ENCODE measurements around the gene SAMD10. TPM values are rescaled to one million over a fixed set of nuclear protein-coding genes. Genes with fewer than 3 reads are reported as not detected.
A peak's percentile ranks its signal among the peaks of the same experiment; 100 is the strongest.

The SAMD10 gene
- total and polyA plus RNA-seq, 10 of the 15 experiments (the other 5 are each of a cell fraction or from before 2014, with no cell fraction given), result 1.3 to 51.4 (median 17.9) TPM

DNA sequence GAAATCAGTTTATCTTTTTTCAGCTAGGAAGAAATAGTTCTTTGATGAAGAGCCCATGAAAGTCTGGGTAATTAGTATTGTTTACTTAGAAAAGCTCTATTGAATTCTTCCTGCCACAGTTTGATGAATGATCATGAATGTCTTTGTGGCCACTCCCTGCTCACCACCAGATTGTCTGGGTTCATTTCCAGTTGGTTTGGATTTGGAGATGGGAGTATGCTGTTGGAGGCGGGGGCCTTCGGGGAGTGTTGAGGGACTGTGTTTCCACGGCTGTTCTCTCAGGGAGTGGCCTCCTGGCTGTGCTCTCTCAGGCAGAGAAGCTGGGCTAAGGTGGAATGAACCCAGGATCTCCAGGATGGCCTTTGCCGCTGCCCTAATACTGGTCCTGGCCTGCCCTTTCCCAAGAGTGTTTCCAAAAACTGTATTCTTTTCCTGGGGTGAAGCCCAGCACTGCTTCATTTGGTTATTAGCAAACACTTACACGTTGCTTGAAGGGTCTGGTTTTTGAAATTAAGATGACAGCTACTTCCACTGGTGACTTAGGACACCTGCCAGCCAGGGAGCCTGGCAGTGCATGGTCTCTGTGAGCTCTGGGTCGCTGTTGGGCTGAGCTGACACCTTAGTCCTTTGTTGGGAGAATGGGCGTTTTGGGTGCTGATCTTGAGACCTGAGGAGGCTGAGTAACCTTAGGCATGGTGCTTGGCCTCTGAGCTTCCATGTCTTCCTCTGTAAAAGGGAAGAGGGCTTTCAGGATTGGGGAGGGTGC is 24.7 kb upstream of the SAMD10 start:
- Histone ChIP-seq H4K20me1 (ENCODE audit: control insufficient read depth, insufficient read depth) (no peaks in the 10 kb centered on the region), H3K9me3 (replicated peaks; ENCODE audit: control insufficient read depth, insufficient read depth, low read length) (peaks cover 9% of the 10 kb centered on the region), H3K4me3 (no peak overlapping the region), H3K79me2 (ENCODE audit: control insufficient read depth, insufficient read depth, low read length) (peaks cover 18% of the 10 kb centered on the region), H2AFZ (ENCODE audit: control insufficient read depth, low read depth, low read length) (no peak overlapping the region), H3K4me1 (ENCODE audit: control insufficient read depth, insufficient read depth, low read length) (no peaks in the 10 kb centered on the region; the same call in 1 of the 2 replicates), H3K9ac (ENCODE audit: control insufficient read depth, insufficient read depth, low read length) (no peak overlapping the region), H3K36me3 (ENCODE audit: control insufficient read depth in 2 of 2, insufficient read depth in 2 of 2, low read length in 1 of 2) (peaks cover 36 to 53% of the 10 kb centered on the region in 2 experiments), H3K27me3 (replicated peaks in 1 of 2; ENCODE audit: control insufficient read depth in 2 of 2, insufficient read depth in 2 of 2, low read length in 1 of 2) (no peaks in the 10 kb centered on the region), H3K4me2 (ENCODE audit: control insufficient read depth, insufficient read depth) (no peak overlapping the region), H3K27ac (ENCODE audit: control insufficient read depth, insufficient read depth) (peak overlapping the region; percentile 35)
- WGBS (ENCODE audit: insufficient coverage, insufficient replicate concordance, low lambda C conversion rate, missing lambda C conversion rate), result 100% methylated on average over 7 of the region's 7 CpGs
- CTCF ChIA-PET, result interaction anchor here (1.1 kb wide), 1 partner anchor 24 kb away, joined by 5 read pairs; the partner anchor contains the start of gene PRPF6
- DNase-seq (ENCODE audit: low read depth, low spot score) (no peak), FAIRE-seq (no peak), ATAC-seq (no peak)
- SMC1A ChIA-PET (ENCODE audit: uncharacterized antibody, unreplicated experiment), result interaction anchor here (1.2 to 1.9 kb wide), 3 partner anchors 24 to 118 kb away, joined by 3 to 6 read pairs (median 3); partner anchors contain the start of gene PRPF6
- BruUV-seq (replicated peaks), result TSS peak; percentile 45
- RAD21 ChIA-PET (ENCODE audit: unreplicated experiment), result interaction anchor here (1.6 to 2.0 kb wide), 2 partner anchors 13 to 24 kb away, joined by 3 to 6 read pairs; partner anchors contain the start of genes PRPF6 and SAMD10
- in situ Hi-C loops (cut with MboI), result no loop called here
- POLR2A ChIA-PET, result interaction anchor here (1.4 to 2.0 kb wide), 4 partner anchors 22 to 35 kb away, joined by 4 to 6 read pairs (median 6); partner anchors contain the start of genes C20orf204 and PRPF6
- intact Hi-C loops (cut with micrococcal nuclease; ENCODE audit: unreplicated experiment), result no loop called here
- TF ChIP-seq IRF4 (IDR thresholded peaks at IDR 0.05; ENCODE audit: low read depth, low read length) (no peak), NFYA (IDR thresholded peaks at IDR 0.05; ENCODE audit: borderline replicate concordance, low read depth, low read length) (no peak), CBX5 (IDR thresholded peaks at IDR 0.05; ENCODE audit: low read depth) (no peak), RB1 (IDR thresholded peaks at IDR 0.05; ENCODE audit: borderline replicate concordance) (no peak), LARP7 (IDR thresholded peaks at IDR 0.05) (no peak), NFYB (IDR thresholded peaks at IDR 0.05; ENCODE audit: insufficient read depth, low read depth, low read length) (no peak), SUZ12 (IDR thresholded peaks at IDR 0.05; ENCODE audit: unreplicated experiment) (no peak), NBN (IDR thresholded peaks at IDR 0.05) (no peak), WRNIP1 (IDR thresholded peaks at IDR 0.05; ENCODE audit: borderline replicate concordance, low read depth, low read length) (no peak), SP1 (IDR thresholded peaks at IDR 0.05; ENCODE audit: low read depth, low read length) (no peak), BACH1 (IDR thresholded peaks at IDR 0.05; ENCODE audit: borderline replicate concordance) (no peak), SUPT20H (IDR thresholded peaks at IDR 0.05; ENCODE audit: borderline replicate concordance, control insufficient read depth, low read depth, low read length) (no peak)
- TF ChIP-seq, protein P1, sequence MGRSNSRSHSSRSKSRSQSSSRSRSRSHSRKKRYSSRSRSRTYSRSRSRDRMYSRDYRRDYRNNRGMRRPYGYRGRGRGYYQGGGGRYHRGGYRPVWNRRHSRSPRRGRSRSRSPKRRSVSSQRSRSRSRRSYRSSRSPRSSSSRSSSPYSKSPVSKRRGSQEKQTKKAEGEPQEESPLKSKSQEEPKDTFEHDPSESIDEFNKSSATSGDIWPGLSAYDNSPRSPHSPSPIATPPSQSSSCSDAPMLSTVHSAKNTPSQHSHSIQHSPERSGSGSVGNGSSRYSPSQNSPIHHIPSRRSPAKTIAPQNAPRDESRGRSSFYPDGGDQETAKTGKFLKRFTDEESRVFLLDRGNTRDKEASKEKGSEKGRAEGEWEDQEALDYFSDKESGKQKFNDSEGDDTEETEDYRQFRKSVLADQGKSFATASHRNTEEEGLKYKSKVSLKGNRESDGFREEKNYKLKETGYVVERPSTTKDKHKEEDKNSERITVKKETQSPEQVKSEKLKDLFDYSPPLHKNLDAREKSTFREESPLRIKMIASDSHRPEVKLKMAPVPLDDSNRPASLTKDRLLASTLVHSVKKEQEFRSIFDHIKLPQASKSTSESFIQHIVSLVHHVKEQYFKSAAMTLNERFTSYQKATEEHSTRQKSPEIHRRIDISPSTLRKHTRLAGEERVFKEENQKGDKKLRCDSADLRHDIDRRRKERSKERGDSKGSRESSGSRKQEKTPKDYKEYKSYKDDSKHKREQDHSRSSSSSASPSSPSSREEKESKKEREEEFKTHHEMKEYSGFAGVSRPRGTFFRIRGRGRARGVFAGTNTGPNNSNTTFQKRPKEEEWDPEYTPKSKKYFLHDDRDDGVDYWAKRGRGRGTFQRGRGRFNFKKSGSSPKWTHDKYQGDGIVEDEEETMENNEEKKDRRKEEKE (IDR thresholded peaks at IDR 0.05), result no peak
- TF ChIP-seq, protein P2, sequence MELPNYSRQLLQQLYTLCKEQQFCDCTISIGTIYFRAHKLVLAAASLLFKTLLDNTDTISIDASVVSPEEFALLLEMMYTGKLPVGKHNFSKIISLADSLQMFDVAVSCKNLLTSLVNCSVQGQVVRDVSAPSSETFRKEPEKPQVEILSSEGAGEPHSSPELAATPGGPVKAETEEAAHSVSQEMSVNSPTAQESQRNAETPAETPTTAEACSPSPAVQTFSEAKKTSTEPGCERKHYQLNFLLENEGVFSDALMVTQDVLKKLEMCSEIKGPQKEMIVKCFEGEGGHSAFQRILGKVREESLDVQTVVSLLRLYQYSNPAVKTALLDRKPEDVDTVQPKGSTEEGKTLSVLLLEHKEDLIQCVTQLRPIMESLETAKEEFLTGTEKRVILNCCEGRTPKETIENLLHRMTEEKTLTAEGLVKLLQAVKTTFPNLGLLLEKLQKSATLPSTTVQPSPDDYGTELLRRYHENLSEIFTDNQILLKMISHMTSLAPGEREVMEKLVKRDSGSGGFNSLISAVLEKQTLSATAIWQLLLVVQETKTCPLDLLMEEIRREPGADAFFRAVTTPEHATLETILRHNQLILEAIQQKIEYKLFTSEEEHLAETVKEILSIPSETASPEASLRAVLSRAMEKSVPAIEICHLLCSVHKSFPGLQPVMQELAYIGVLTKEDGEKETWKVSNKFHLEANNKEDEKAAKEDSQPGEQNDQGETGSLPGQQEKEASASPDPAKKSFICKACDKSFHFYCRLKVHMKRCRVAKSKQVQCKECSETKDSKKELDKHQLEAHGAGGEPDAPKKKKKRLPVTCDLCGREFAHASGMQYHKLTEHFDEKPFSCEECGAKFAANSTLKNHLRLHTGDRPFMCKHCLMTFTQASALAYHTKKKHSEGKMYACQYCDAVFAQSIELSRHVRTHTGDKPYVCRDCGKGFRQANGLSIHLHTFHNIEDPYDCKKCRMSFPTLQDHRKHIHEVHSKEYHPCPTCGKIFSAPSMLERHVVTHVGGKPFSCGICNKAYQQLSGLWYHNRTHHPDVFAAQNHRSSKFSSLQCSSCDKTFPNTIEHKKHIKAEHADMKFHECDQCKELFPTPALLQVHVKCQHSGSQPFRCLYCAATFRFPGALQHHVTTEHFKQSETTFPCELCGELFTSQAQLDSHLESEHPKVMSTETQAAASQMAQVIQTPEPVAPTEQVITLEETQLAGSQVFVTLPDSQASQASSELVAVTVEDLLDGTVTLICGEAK (IDR thresholded peaks at IDR 0.05; ENCODE audit: borderline replicate concordance), result no peak

All from GM12878 (cell line).